Peyer's patch (tissue), 4 donors: ENCODE results near the gene IQGAP2. TPM values are rescaled to one million over a fixed set of nuclear protein-coding genes. Genes with fewer than 3 reads are reported as not detected.
A peak's percentile ranks its signal among the peaks of the same experiment; 100 is the strongest.

Experiments
- DNase-seq, 3 donors: peaks; one replicate each; pipeline ENCODE4 v3.0.0-alpha.2; 2017 to 2019
- H3K27ac ChIP-seq, 4 donors: fragments of 200-600 bp; sonication (generic); one replicate each; pipeline ENCODE4 v1.5.1; 2016 to 2019
- H3K27me3 ChIP-seq, 2 donors: fragments of 200-600 bp; sonication (generic); one replicate each; pipeline ENCODE4 v1.5.1; 2019
- H3K36me3 ChIP-seq, 3 donors: fragments of 200-600 bp; sonication (generic); one replicate each; pipeline ENCODE4 v1.5.1; 2016 to 2019
- H3K4me1 ChIP-seq, 4 donors: fragments of 200-600 bp; sonication (generic); one replicate each; pipeline ENCODE4 v1.5.1; 2016 to 2019
- H3K4me3 ChIP-seq, 4 donors: fragments of 200-600 bp; sonication (generic); 1 replicate in 3 of 4; 2 replicates in 1 of 4; pipeline ENCODE4 v1.5.1; 2016 to 2019; ENCODE audit warnings: mild to moderate bottlenecking in 1 of 4
- H3K9me3 ChIP-seq, 4 donors: fragments of 200-600 bp; sonication (generic); one replicate each; pipeline ENCODE4 v1.5.1; 2016 to 2019; ENCODE audit warnings: mild to moderate bottlenecking in 1 of 4
- POLR2A ChIP-seq, 2 donors: fragments of 450-650 bp; IDR thresholded peaks; one replicate each; pipeline ENCODE4 v1.5.1; 2017; ENCODE audit warnings: antibody characterized with exemption in 2 of 2, mild to moderate bottlenecking in 2 of 2, moderate library complexity in 2 of 2
- total RNA-seq, 4 donors: library from RNA; depleted of rRNA; stranded (reverse); fragments of >200 nt; gene quantifications; one replicate each; pipeline ENCODE4 v1.1.0, GENCODE V29; 2016
- TF ChIP-seq, protein P1 (sequence below), 6 experiments: fragments of 450-650 bp in 4 of 6; fragments of 200-600 bp in 2 of 6; sonication (generic) in 1 of 6; IDR thresholded peaks; one replicate each; pipeline ENCODE4 v1.5.1; 2017 to 2019; ENCODE audit warnings: antibody characterized with exemption in 6 of 6, mild to moderate bottlenecking in 3 of 6, moderate library complexity in 1 of 6

Gene IQGAP2
- total RNA-seq, 4 donors from 2014 or later = 58.6 to 110 (median 84.7) TPM

DNA sequence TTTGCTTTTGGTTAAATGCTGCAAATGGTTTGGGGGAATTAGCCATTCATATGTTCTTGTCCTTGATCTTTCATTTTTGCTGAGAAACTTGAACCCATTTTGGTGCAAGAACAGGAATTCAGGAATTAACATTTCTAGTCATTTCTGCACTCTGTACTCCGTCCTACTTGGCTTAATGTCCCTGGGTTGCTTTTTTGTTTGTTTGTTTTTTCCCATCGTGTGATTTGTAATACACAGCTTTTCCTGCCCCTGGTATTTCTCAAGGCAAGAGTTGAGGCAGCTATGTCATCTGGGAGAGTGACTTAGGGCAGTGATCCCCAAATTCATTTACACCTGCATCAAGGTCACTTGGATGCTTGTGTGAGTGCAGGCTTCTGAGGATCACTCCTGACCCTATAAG, 71.3 kb downstream of the IQGAP2 start:
- no peaks in the 10 kb centered on the region for H3K36me3 ChIP-seq
- TF ChIP-seq, protein P1, sequence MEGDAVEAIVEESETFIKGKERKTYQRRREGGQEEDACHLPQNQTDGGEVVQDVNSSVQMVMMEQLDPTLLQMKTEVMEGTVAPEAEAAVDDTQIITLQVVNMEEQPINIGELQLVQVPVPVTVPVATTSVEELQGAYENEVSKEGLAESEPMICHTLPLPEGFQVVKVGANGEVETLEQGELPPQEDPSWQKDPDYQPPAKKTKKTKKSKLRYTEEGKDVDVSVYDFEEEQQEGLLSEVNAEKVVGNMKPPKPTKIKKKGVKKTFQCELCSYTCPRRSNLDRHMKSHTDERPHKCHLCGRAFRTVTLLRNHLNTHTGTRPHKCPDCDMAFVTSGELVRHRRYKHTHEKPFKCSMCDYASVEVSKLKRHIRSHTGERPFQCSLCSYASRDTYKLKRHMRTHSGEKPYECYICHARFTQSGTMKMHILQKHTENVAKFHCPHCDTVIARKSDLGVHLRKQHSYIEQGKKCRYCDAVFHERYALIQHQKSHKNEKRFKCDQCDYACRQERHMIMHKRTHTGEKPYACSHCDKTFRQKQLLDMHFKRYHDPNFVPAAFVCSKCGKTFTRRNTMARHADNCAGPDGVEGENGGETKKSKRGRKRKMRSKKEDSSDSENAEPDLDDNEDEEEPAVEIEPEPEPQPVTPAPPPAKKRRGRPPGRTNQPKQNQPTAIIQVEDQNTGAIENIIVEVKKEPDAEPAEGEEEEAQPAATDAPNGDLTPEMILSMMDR (IDR thresholded peaks at IDR 0.05) = no peak
- no peaks in the 10 kb centered on the region for H3K9me3 ChIP-seq
- DNase-seq = no peak
- no peak overlapping the region for H3K4me3 ChIP-seq
- H3K27me3 ChIP-seq = no peaks in the 10 kb centered on the region
- H3K27ac ChIP-seq = no peak overlapping the region
- peaks cover 0 to 41% (median 5%) of the 10 kb centered on the region in 4 donors for H3K4me1 ChIP-seq

DNA sequence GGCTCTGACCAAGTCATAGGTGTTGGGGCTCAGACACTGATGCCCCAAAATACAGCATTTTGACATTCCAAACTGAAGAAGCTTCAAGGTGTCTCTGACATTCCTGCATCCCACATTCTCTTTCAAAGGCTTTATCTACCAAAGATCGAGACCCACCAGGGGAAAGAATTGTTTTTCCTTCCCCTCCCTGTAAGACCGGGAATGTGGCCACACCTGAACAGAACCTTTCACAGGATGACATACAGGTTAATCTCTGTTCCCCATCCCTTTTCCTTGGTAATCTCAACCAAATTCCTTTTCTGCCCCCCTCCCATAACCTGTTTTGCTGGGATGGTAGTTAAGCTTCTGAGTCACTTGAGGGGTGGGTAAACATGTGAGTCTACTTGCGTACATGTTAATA, 72.3 kb downstream of the IQGAP2 start:
- DNase-seq = no peak
- H3K4me3 ChIP-seq = no peak overlapping the region
- H3K36me3 ChIP-seq = no peaks in the 10 kb centered on the region
- H3K4me1 ChIP-seq = peaks cover 0 to 50% (median 6%) of the 10 kb centered on the region in 4 donors
- no peaks in the 10 kb centered on the region for H3K27me3 ChIP-seq
- TF ChIP-seq, protein P1 (IDR thresholded peaks at IDR 0.05) = no peak
- TF ChIP-seq POLR2A (IDR thresholded peaks at IDR 0.05) = no peak
- H3K9me3 ChIP-seq = no peaks in the 10 kb centered on the region
- peak overlapping the region in 2 of 4 donors; percentile 85 to 87 for H3K27ac ChIP-seq

DNA sequence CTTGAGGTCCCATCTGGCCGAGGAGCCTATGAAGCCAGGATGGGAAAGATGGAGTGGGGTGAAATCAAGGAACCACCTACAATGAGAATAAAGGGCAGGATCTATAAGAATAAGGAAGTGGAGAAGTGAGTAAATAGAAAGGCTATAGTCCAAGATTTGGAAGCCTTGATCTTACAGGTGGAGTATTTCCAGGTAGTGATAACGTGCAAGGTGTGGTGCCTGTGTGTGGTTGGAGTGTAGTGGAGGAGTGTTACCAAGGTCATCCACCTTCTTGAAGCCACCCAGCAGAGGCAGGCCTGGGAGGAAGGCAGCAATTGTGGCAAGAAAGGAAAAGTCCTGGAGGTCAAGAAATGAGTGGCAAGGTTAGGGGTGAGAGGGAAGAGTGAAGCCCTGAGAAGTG, 72.9 kb downstream of the IQGAP2 start:
- no peaks in the 10 kb centered on the region for H3K27me3 ChIP-seq
- peak in 2 of 3 donors; percentile 64 to 74 for DNase-seq
- TF ChIP-seq, protein P1 (IDR thresholded peaks at IDR 0.05) = no peak
- TF ChIP-seq POLR2A (IDR thresholded peaks at IDR 0.05) = no peak
- no peaks in the 10 kb centered on the region for H3K9me3 ChIP-seq
- peak overlapping the region in 3 of 4 donors; percentile 59 to 87 (median 85) for H3K27ac ChIP-seq
- H3K36me3 ChIP-seq = no peaks in the 10 kb centered on the region
- no peak overlapping the region for H3K4me3 ChIP-seq
- H3K4me1 ChIP-seq = peaks cover 0 to 54% (median 6%) of the 10 kb centered on the region in 4 donors

DNA sequence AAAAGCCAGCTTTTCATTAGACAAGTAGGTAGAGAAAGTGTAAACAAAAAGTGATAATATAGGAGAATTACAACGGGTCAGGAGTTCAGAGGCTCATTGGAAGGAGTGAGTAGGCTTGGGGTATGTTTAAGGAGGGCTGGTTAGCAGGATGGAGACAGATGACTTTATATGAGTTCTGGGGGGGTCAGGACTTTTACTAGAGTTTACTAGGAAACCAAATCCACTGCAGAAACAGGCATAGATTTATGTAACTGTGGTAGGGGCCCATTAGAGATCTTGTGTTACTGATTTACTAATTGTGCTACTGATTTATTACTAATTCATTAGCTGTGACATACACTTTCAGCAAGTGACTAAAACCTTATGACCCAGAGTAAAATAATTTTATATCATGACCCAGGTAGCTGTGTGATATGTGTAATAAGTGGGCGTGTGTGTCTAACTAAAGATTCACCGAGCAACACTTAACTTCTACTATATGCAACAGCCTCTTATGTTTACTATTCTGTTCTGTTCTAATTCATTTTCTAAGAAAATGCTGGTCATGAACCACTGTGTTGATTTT, 73.5 kb downstream of the IQGAP2 start:
- Histone ChIP-seq H3K27me3 (no peaks in the 10 kb centered on the region), H3K36me3 (no peaks in the 10 kb centered on the region), H3K27ac (peak overlapping the region in 3 of 4 donors; percentile 59 to 87 (median 85)), H3K4me3 (no peak overlapping the region), H3K9me3 (no peaks in the 10 kb centered on the region), H3K4me1 (peaks cover 0 to 54% (median 6%) of the 10 kb centered on the region in 4 donors)
- DNase-seq = no peak
- TF ChIP-seq, protein P1 (IDR thresholded peaks at IDR 0.05) = no peak
- no peak for TF ChIP-seq POLR2A (IDR thresholded peaks at IDR 0.05)

DNA sequence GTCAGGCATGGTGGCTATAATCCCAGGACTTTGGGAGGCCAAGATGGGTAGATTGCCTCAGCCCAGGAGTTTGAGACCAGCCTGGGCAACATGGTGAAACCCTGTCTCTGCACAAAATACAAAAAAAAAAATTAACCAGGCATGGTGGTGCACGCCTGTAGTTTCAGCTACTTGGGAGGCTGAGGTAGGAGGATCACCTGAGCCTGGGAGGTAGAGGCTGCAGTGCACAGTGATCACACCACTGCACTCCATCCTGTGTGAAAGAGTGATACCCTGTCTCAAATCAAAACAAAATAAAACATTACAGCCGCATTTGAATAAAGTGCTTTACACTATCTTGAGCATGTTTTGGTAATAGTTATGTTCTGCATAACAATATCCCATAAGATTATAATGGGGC, 74.0 kb downstream of the IQGAP2 start:
- no peak overlapping the region for H3K4me3 ChIP-seq
- no peaks in the 10 kb centered on the region for H3K9me3 ChIP-seq
- peaks cover 0 to 55% (median 6%) of the 10 kb centered on the region in 4 donors for H3K4me1 ChIP-seq
- H3K27me3 ChIP-seq = no peaks in the 10 kb centered on the region
- TF ChIP-seq, protein P1 (IDR thresholded peaks at IDR 0.05) = no peak
- no peak for TF ChIP-seq POLR2A (IDR thresholded peaks at IDR 0.05)
- peak overlapping the region in 3 of 4 donors; percentile 59 to 87 (median 85) for H3K27ac ChIP-seq
- H3K36me3 ChIP-seq = no peaks in the 10 kb centered on the region
- no peak for DNase-seq
